ENCODE measurements around the gene OCA2. TPM values are rescaled to one million over a fixed set of nuclear protein-coding genes. Genes with fewer than 3 reads are reported as not detected.

The OCA2 gene
- total RNA-seq, 1 experiment from 2014 or later, result 0.13 TPM

GRCh38 chr15:27813139-27813538, 286.0 kb downstream of the OCA2 start:
- Histone ChIP-seq H3K4me3 (ENCODE audit: low read depth in 2 of 2, low read length in 2 of 2) (no peak overlapping the region), H3K9me3 (ENCODE audit: control insufficient read depth, insufficient read depth, low read depth, low read length) (no peaks in the 10 kb centered on the region), H3K36me3 (ENCODE audit: control insufficient read depth, insufficient read depth, low read length) (no peaks in the 10 kb centered on the region), H3K4me1 (ENCODE audit: control insufficient read depth, insufficient read depth, low read length) (no peaks in the 10 kb centered on the region), H3K27me3 (ENCODE audit: control insufficient read depth, insufficient read depth, low read length) (no peaks in the 10 kb centered on the region), H3K27ac (ENCODE audit: low read length) (no peak overlapping the region)
- in situ Hi-C loops (cut with HindIII; ENCODE audit: low pct_unique_long_range_greater_than_20kb, low sequenced_read_pairs), result no loop called here
- no peak for ATAC-seq
- ChIA-PET POLR2A (no interaction called here), CTCF (no interaction called here)
- BruUV-seq (replicated peaks), result no TSS peak
- no peak for DNase-seq (ENCODE audit: low read depth, low spot score)
- intact Hi-C loops (cut with micrococcal nuclease; ENCODE audit: unreplicated experiment), result no loop called here
- TF ChIP-seq TCF7L2 (IDR thresholded peaks at IDR 0.05; ENCODE audit: low read depth, low read length), result no peak
- TF ChIP-seq SIN3A (IDR thresholded peaks at IDR 0.05; ENCODE audit: borderline replicate concordance, insufficient read depth, low read depth, low read length), result no peak
- TF ChIP-seq, protein P1, sequence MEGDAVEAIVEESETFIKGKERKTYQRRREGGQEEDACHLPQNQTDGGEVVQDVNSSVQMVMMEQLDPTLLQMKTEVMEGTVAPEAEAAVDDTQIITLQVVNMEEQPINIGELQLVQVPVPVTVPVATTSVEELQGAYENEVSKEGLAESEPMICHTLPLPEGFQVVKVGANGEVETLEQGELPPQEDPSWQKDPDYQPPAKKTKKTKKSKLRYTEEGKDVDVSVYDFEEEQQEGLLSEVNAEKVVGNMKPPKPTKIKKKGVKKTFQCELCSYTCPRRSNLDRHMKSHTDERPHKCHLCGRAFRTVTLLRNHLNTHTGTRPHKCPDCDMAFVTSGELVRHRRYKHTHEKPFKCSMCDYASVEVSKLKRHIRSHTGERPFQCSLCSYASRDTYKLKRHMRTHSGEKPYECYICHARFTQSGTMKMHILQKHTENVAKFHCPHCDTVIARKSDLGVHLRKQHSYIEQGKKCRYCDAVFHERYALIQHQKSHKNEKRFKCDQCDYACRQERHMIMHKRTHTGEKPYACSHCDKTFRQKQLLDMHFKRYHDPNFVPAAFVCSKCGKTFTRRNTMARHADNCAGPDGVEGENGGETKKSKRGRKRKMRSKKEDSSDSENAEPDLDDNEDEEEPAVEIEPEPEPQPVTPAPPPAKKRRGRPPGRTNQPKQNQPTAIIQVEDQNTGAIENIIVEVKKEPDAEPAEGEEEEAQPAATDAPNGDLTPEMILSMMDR (IDR thresholded peaks at IDR 0.05), result no peak
- TF ChIP-seq, protein P2, sequence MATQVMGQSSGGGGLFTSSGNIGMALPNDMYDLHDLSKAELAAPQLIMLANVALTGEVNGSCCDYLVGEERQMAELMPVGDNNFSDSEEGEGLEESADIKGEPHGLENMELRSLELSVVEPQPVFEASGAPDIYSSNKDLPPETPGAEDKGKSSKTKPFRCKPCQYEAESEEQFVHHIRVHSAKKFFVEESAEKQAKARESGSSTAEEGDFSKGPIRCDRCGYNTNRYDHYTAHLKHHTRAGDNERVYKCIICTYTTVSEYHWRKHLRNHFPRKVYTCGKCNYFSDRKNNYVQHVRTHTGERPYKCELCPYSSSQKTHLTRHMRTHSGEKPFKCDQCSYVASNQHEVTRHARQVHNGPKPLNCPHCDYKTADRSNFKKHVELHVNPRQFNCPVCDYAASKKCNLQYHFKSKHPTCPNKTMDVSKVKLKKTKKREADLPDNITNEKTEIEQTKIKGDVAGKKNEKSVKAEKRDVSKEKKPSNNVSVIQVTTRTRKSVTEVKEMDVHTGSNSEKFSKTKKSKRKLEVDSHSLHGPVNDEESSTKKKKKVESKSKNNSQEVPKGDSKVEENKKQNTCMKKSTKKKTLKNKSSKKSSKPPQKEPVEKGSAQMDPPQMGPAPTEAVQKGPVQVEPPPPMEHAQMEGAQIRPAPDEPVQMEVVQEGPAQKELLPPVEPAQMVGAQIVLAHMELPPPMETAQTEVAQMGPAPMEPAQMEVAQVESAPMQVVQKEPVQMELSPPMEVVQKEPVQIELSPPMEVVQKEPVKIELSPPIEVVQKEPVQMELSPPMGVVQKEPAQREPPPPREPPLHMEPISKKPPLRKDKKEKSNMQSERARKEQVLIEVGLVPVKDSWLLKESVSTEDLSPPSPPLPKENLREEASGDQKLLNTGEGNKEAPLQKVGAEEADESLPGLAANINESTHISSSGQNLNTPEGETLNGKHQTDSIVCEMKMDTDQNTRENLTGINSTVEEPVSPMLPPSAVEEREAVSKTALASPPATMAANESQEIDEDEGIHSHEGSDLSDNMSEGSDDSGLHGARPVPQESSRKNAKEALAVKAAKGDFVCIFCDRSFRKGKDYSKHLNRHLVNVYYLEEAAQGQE (IDR thresholded peaks at IDR 0.05; ENCODE audit: insufficient read depth in 1 of 2, low read depth in 2 of 2, low read length in 1 of 2), result no peak
- TF ChIP-seq POLR2AphosphoS5 (IDR thresholded peaks at IDR 0.05; ENCODE audit: low read depth, low read length), result no peak

- H3K9me3 ChIP-seq (ENCODE audit: control insufficient read depth, insufficient read depth, low read depth, low read length), result no peaks in the 10 kb centered on the region
- CTCF ChIA-PET, result no interaction called here
- DNase-seq (ENCODE audit: low read depth, low spot score), result no peak
- intact Hi-C loops (cut with micrococcal nuclease; ENCODE audit: unreplicated experiment), result no loop called here
- POLR2A ChIA-PET, result no interaction called here
- TF ChIP-seq, protein P1 (IDR thresholded peaks at IDR 0.05), result no peak
- TF ChIP-seq TCF7L2 (IDR thresholded peaks at IDR 0.05; ENCODE audit: low read depth, low read length) (no peak), POLR2AphosphoS5 (IDR thresholded peaks at IDR 0.05; ENCODE audit: low read depth, low read length) (no peak), SIN3A (IDR thresholded peaks at IDR 0.05; ENCODE audit: borderline replicate concordance, insufficient read depth, low read depth, low read length) (no peak)
- TF ChIP-seq, protein P2 (IDR thresholded peaks at IDR 0.05; ENCODE audit: insufficient read depth in 1 of 2, low read depth in 2 of 2, low read length in 1 of 2), result no peak
- no peak for ATAC-seq
- no peak overlapping the region for H3K27ac ChIP-seq (ENCODE audit: low read length)
- H3K27me3 ChIP-seq (ENCODE audit: control insufficient read depth, insufficient read depth, low read length), result no peaks in the 10 kb centered on the region
- no peaks in the 10 kb centered on the region for H3K4me1 ChIP-seq (ENCODE audit: control insufficient read depth, insufficient read depth, low read length)
- BruUV-seq (replicated peaks), result no TSS peak
- in situ Hi-C loops (cut with HindIII; ENCODE audit: low pct_unique_long_range_greater_than_20kb, low sequenced_read_pairs), result no loop called here
- no peak overlapping the region for H3K4me3 ChIP-seq (ENCODE audit: low read depth in 2 of 2, low read length in 2 of 2)
- H3K36me3 ChIP-seq (ENCODE audit: control insufficient read depth, insufficient read depth, low read length), result no peaks in the 10 kb centered on the region
Measured at GRCh38 chr15:27808182-27808581, 290.9 kb downstream of the OCA2 start.

Measured in Panc1 (cell line).